ENCODE data around the gene LDB2.

GRCh38 chr4:16574981-16575380 is 323.5 kb downstream of the LDB2 start:
- TF ChIP-seq, protein P1, sequence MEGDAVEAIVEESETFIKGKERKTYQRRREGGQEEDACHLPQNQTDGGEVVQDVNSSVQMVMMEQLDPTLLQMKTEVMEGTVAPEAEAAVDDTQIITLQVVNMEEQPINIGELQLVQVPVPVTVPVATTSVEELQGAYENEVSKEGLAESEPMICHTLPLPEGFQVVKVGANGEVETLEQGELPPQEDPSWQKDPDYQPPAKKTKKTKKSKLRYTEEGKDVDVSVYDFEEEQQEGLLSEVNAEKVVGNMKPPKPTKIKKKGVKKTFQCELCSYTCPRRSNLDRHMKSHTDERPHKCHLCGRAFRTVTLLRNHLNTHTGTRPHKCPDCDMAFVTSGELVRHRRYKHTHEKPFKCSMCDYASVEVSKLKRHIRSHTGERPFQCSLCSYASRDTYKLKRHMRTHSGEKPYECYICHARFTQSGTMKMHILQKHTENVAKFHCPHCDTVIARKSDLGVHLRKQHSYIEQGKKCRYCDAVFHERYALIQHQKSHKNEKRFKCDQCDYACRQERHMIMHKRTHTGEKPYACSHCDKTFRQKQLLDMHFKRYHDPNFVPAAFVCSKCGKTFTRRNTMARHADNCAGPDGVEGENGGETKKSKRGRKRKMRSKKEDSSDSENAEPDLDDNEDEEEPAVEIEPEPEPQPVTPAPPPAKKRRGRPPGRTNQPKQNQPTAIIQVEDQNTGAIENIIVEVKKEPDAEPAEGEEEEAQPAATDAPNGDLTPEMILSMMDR (IDR thresholded peaks at IDR 0.05; ENCODE audit: low read length): no peak
- TF ChIP-seq EZH2 (optimal IDR thresholded peaks at IDR 0.05; ENCODE audit: low read depth, low read length) (no peak), EZH2phosphoT487 (IDR thresholded peaks at IDR 0.05; ENCODE audit: low read length) (no peak)

All from MM.1S (cell line).